DOHH2 (cell line): ENCODE measurements around the gene GSTM5.

Source experiments
- H3F3A ChIP-seq: fragments of 200-600 bp; sonication (generic), shearing (Covaris generic); 2 replicates; pipeline ENCODE4 v1.6.0; 2016; ENCODE audit warnings: antibody characterized with exemption, mild to moderate bottlenecking; ENCODE audit not compliant: control insufficient read depth, insufficient read depth
- H3K27ac ChIP-seq: fragments of 200-600 bp; sonication (generic); 2 replicates; pipeline ENCODE4 v1.5.1; 2014; ENCODE audit warnings: low read depth, mild to moderate bottlenecking, low read length, moderate library complexity
- H3K27me3 ChIP-seq: fragments of 200-600 bp; sonication (generic); 2 replicates; pipeline ENCODE4 v1.6.1; 2014; ENCODE audit warnings: mild to moderate bottlenecking, low read length, mixed read lengths; ENCODE audit not compliant: control insufficient read depth
- H3K36me3 ChIP-seq: fragments of 200-600 bp; sonication (generic); 2 replicates; pipeline ENCODE4 v1.6.1; 2014; ENCODE audit warnings: mild to moderate bottlenecking, low read length, moderate library complexity, mixed read lengths; ENCODE audit not compliant: control insufficient read depth
- H3K4me1 ChIP-seq: fragments of 200-600 bp; sonication (generic); 2 replicates; pipeline ENCODE4 v1.6.1; 2014; ENCODE audit warnings: mild to moderate bottlenecking, low read length, mixed read lengths; ENCODE audit not compliant: control insufficient read depth
- H3K4me2 ChIP-seq: fragments of 200-600 bp; sonication (generic); 2 replicates; pipeline ENCODE4 v1.6.0; 2014; ENCODE audit warnings: mild to moderate bottlenecking, low read length, moderate library complexity
- H3K4me3 ChIP-seq: fragments of 200-600 bp; sonication (generic); 2 replicates; pipeline ENCODE4 v1.5.1; 2014; ENCODE audit warnings: mild to moderate bottlenecking, low read length, mixed read lengths
- H3K79me2 ChIP-seq: fragments of 200-600 bp; sonication (generic); 2 replicates; pipeline ENCODE4 v1.6.1; 2014; ENCODE audit warnings: mild to moderate bottlenecking, low read length, mixed read lengths; ENCODE audit not compliant: control insufficient read depth
- H3K9me2 ChIP-seq: fragments of 200-600 bp; sonication (generic); replicated peaks from 2 replicates; pipeline ENCODE4 v1.6.1; 2014; ENCODE audit warnings: mild to moderate bottlenecking, low read length, mixed read lengths; ENCODE audit not compliant: control insufficient read depth
- H3K9me3 ChIP-seq: fragments of 200-600 bp; sonication (generic); 2 replicates; pipeline ENCODE4 v1.6.1; 2014; ENCODE audit warnings: antibody characterized with exemption, low read length, mixed read lengths; ENCODE audit not compliant: control insufficient read depth, insufficient read depth
- H4K20me1 ChIP-seq: fragments of 200-600 bp; sonication (generic); 2 replicates; pipeline ENCODE4 v1.6.0; 2014; ENCODE audit warnings: low read depth, mild to moderate bottlenecking, antibody characterized with exemption, low read length, moderate library complexity; ENCODE audit not compliant: control insufficient read depth, insufficient read depth
- EZH2phosphoT487 ChIP-seq: fragments of 200-600 bp; sonication (generic); IDR thresholded peaks from 2 replicates; pipeline ENCODE4 v1.6.1; 2017; ENCODE audit warnings: borderline replicate concordance, mild to moderate bottlenecking, antibody characterized with exemption, low read length, moderate library complexity, mixed read lengths
- TF ChIP-seq, protein P1 (sequence below): fragments of 200-600 bp; sonication (generic); IDR thresholded peaks from one replicate; pipeline ENCODE4 v1.5.1; 2014; ENCODE audit warnings: antibody characterized with exemption, mild to moderate bottlenecking, low read depth, low read length; ENCODE audit not compliant: poor library complexity, severe bottlenecking

Gene GSTM5

DNA sequence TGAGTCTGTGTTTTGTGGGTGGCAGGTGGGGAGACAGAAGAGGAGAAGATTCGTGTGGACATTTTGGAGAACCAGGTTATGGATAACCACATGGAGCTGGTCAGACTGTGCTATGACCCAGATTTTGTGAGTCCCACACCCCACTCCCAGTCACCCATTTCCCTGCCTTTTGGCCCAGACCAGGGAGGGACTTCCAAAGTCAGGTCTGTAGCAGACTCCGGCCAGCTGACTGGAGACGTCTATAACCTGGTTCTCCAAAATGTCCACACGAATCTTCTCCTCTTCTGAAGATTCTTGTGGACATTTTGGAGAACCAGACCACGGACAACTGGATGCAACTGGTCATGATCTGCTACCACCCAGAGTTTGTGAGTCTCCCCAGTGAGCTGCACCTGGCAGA, 1.6 kb downstream of the GSTM5 start:
- Histone ChIP-seq H3K27ac (no peak overlapping the region), H3F3A (no peaks in the 10 kb centered on the region), H3K4me2 (no peak overlapping the region), H3K27me3 (0 out of 2 replicates have a peak, but pooled peaks cover 3% of the 10 kb centered on the region), H3K4me3 (no peak overlapping the region), H3K36me3 (no peaks in the 10 kb centered on the region), H4K20me1 (no peaks in the 10 kb centered on the region), H3K9me3 (no peaks in the 10 kb centered on the region), H3K79me2 (no peaks in the 10 kb centered on the region), H3K9me2 (no peaks in the 10 kb centered on the region), H3K4me1 (no peaks in the 10 kb centered on the region)
- TF ChIP-seq, protein P1, sequence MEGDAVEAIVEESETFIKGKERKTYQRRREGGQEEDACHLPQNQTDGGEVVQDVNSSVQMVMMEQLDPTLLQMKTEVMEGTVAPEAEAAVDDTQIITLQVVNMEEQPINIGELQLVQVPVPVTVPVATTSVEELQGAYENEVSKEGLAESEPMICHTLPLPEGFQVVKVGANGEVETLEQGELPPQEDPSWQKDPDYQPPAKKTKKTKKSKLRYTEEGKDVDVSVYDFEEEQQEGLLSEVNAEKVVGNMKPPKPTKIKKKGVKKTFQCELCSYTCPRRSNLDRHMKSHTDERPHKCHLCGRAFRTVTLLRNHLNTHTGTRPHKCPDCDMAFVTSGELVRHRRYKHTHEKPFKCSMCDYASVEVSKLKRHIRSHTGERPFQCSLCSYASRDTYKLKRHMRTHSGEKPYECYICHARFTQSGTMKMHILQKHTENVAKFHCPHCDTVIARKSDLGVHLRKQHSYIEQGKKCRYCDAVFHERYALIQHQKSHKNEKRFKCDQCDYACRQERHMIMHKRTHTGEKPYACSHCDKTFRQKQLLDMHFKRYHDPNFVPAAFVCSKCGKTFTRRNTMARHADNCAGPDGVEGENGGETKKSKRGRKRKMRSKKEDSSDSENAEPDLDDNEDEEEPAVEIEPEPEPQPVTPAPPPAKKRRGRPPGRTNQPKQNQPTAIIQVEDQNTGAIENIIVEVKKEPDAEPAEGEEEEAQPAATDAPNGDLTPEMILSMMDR = no peak
- no peak for TF ChIP-seq EZH2phosphoT487

DNA sequence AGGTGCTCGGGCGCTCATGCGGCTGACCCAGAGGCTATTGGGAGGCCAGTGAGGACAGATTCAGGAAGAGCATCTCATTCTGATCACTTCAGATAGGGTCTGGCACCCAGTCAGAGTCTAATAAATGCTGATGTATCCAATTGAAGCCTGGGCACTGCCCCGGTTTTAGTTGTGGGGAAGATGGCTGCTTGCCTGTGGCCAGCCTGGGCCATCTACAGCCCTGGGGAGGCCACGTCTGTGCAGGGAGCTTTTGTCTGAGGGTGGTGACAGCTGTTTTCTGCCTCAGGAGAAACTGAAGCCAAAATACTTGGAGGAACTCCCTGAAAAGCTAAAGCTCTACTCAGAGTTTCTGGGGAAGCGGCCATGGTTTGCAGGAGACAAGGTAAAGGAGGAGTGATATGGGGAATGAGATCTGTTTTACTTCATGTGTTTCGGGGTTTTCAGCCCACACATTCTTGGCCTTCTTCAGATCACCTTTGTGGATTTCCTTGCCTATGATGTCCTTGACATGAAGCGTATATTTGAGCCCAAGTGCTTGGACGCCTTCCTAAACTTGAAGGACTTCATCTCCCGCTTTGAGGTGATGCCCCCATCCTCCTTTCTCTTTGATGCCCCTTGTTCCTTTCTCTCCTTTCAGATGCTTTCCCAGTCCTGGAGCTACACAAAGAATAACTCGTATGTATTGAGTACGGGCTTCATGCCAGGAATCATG, 2.8 kb downstream of the GSTM5 start:
- no peaks in the 10 kb centered on the region for H3K9me2 ChIP-seq
- H3K4me2 ChIP-seq = no peak overlapping the region
- H3F3A ChIP-seq = no peaks in the 10 kb centered on the region
- H3K36me3 ChIP-seq = no peaks in the 10 kb centered on the region
- no peaks in the 10 kb centered on the region for H3K79me2 ChIP-seq
- H3K27me3 ChIP-seq = 0 out of 2 replicates have a peak, but pooled peaks cover 3% of the 10 kb centered on the region
- H3K27ac ChIP-seq = no peak overlapping the region
- no peaks in the 10 kb centered on the region for H3K9me3 ChIP-seq
- no peaks in the 10 kb centered on the region for H4K20me1 ChIP-seq
- H3K4me1 ChIP-seq = no peaks in the 10 kb centered on the region
- H3K4me3 ChIP-seq = no peak overlapping the region
- TF ChIP-seq, protein P1 = no peak
- no peak for TF ChIP-seq EZH2phosphoT487

DNA sequence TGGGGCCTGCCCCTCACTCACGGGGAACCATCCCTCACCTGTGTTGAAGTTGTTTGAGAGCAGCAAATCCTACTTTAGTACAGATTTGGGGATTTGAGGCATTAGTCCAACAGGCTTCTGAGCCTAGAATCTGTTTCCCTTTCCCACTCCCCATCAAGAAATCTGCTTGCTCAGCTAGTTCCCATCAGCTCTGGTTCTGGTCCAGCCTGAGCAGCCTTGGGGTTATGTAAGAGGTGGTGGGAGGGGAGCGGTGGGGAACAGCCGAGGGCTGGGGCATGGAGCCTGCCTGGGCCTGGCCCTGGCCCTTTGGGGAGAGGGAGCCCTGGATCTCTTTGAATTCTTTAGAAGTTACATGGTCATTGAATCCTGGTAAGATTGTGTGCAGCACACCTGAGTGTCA, 4.1 kb downstream of the GSTM5 start:
- Histone ChIP-seq H3K27me3 (peaks cover 6% of the 10 kb centered on the region; the same call in 1 of the 2 replicates), H3K79me2 (no peaks in the 10 kb centered on the region), H3K4me1 (no peaks in the 10 kb centered on the region), H3K4me3 (no peak overlapping the region), H3K36me3 (no peaks in the 10 kb centered on the region), H3F3A (no peaks in the 10 kb centered on the region), H3K9me3 (no peaks in the 10 kb centered on the region), H3K9me2 (no peaks in the 10 kb centered on the region), H4K20me1 (no peaks in the 10 kb centered on the region), H3K27ac (no peak overlapping the region), H3K4me2 (no peak overlapping the region)
- TF ChIP-seq EZH2phosphoT487 = no peak
- TF ChIP-seq, protein P1 = no peak
